CD14-positive monocyte (primary cell): ENCODE results near the gene TMEM147. TPM values are rescaled to one million over a fixed set of nuclear protein-coding genes. Genes with fewer than 3 reads are reported as not detected.

ENCODE experiments used
- DNase-seq, 3 donors: peaks; one replicate each; pipeline ENCODE4 v3.0.0-alpha.2; 2011 to 2022
- H2AFZ ChIP-seq: 2 replicates; pipeline ENCODE4 v1.6.0; 2012; ENCODE audit warnings: mild to moderate bottlenecking, low read depth, low read length, inconsistent platforms; ENCODE audit not compliant: insufficient read depth, poor library complexity, severe bottlenecking
- H3K27ac ChIP-seq, 2 donors: 1 replicate in 1 of 2; 2 replicates in 1 of 2; pipeline ENCODE4 v1.5.1; 2012 to 2013; ENCODE audit warnings: low read length in 2 of 2, control low read depth in 1 of 2, inconsistent platforms in 1 of 2, low read depth in 1 of 2, mild to moderate bottlenecking in 1 of 2
- H3K27me3 ChIP-seq, 2 donors: one replicate each; pipeline versions ENCODE4 v1.6.0 to v1.6.1; 2011 to 2013; ENCODE audit warnings: low read length in 2 of 2; ENCODE audit not compliant: control insufficient read depth in 2 of 2, insufficient read depth in 2 of 2
- H3K36me3 ChIP-seq, 2 donors: replicated peaks in 1 of 2; 1 replicate in 1 of 2; 2 replicates in 1 of 2; pipeline versions ENCODE4 v1.5.1 to v1.6.1; 2012 to 2013; ENCODE audit warnings: low read length in 2 of 2, control low read depth in 1 of 2, inconsistent platforms in 1 of 2, mild to moderate bottlenecking in 1 of 2; ENCODE audit not compliant: insufficient read depth in 2 of 2, control insufficient read depth in 1 of 2
- H3K4me1 ChIP-seq, 2 donors: 1 replicate in 1 of 2; 2 replicates in 1 of 2; pipeline versions ENCODE4 v1.5.1 to v1.6.1; 2012 to 2013; ENCODE audit warnings: low read length in 2 of 2, control low read depth in 1 of 2, inconsistent platforms in 1 of 2, mild to moderate bottlenecking in 1 of 2, moderate library complexity in 1 of 2; ENCODE audit not compliant: insufficient read depth in 2 of 2, control insufficient read depth in 1 of 2
- H3K4me2 ChIP-seq: replicated peaks from 2 replicates; pipeline ENCODE3; 2012; ENCODE audit warnings: low read length, moderate library complexity, mild to moderate bottlenecking; ENCODE audit not compliant: poor library complexity, severe bottlenecking; ENCODE audit errors: extremely low read depth
- H3K4me3 ChIP-seq, 3 experiments: fragments of 200-600 bp in 1 of 3; sonication (generic) in 1 of 3; replicated peaks in 1 of 3; 1 replicate in 2 of 3; 2 replicates in 1 of 3; pipeline ENCODE4 v1.5.1; 2011 to 2013; ENCODE audit warnings: low read length in 3 of 3, mild to moderate bottlenecking in 3 of 3, control low read depth in 2 of 3, low read depth in 2 of 3, inconsistent platforms in 1 of 3, moderate library complexity in 1 of 3
- H3K79me2 ChIP-seq: 2 replicates; pipeline ENCODE4 v1.6.0; 2012; ENCODE audit warnings: mild to moderate bottlenecking, control low read depth, inconsistent platforms, low read length, moderate library complexity; ENCODE audit not compliant: insufficient read depth
- H3K9ac ChIP-seq: 2 replicates; pipeline ENCODE4 v1.6.0; 2017; ENCODE audit warnings: low read length, mild to moderate bottlenecking; ENCODE audit not compliant: insufficient read depth, poor library complexity, severe bottlenecking
- H3K9me3 ChIP-seq, 2 donors: replicated peaks in 1 of 2; 1 replicate in 1 of 2; 2 replicates in 1 of 2; pipeline versions ENCODE4 v1.5.1 to v1.6.1; 2012 to 2013; ENCODE audit warnings: low read length in 2 of 2, control low read depth in 1 of 2; ENCODE audit not compliant: control insufficient read depth in 1 of 2, insufficient read depth in 1 of 2
- H4K20me1 ChIP-seq: 2 replicates; pipeline ENCODE4 v1.6.0; 2012; ENCODE audit warnings: mild to moderate bottlenecking, low read length, control low read depth, moderate library complexity; ENCODE audit not compliant: insufficient read depth
- H3K27ac Mint-ChIP-seq, 7 donors: one replicate each; pipeline ENCODE4 v1.8.0; 2020; ENCODE audit warnings: mild to moderate bottlenecking in 7 of 7, mixed read lengths in 7 of 7, moderate library complexity in 6 of 7, inconsistent platforms in 2 of 7
- H3K27me3 Mint-ChIP-seq, 3 donors: one replicate each; pipeline ENCODE4 v1.8.0; 2021 to 2022; ENCODE audit warnings: low read depth in 3 of 3, mild to moderate bottlenecking in 3 of 3, mixed read lengths in 3 of 3, moderate library complexity in 3 of 3, inconsistent platforms in 1 of 3
- H3K36me3 Mint-ChIP-seq, 2 donors: one replicate each; pipeline ENCODE4 v1.8.0; 2020; ENCODE audit warnings: mixed read lengths in 2 of 2, inconsistent platforms in 1 of 2, mild to moderate bottlenecking in 1 of 2
- H3K4me1 Mint-ChIP-seq: one replicate; pipeline ENCODE4 v1.8.0; 2020; ENCODE audit warnings: mild to moderate bottlenecking, mixed read lengths
- H3K4me3 Mint-ChIP-seq, 2 donors: one replicate each; pipeline ENCODE4 v1.8.0; 2020; ENCODE audit warnings: mild to moderate bottlenecking in 2 of 2, mixed read lengths in 2 of 2, moderate library complexity in 1 of 2
- H3K9me3 Mint-ChIP-seq, 7 donors: one replicate each; pipeline ENCODE4 v1.8.0; 2020 to 2022; ENCODE audit warnings: mixed read lengths in 7 of 7, mild to moderate bottlenecking in 6 of 7, moderate library complexity in 6 of 7, inconsistent platforms in 2 of 7
- CTCF ChIP-seq: fragments of 200-600 bp; IDR thresholded peaks from one replicate; pipeline ENCODE4 v1.8.0; 2022; ENCODE audit warnings: antibody characterized with exemption, mild to moderate bottlenecking
- WGBS: methylation state at CpG from one replicate; pipeline ENCODE4 v1.1.5; 2013; ENCODE audit warnings: missing lambda C conversion rate; ENCODE audit not compliant: insufficient coverage; 5-methylcytosine and 5-hydroxymethylcytosine counted together
- intact Hi-C, 2 donors: fragments of 100-400 bp; cut with micrococcal nuclease; formaldehyde crosslinking; loops; one replicate each; pipeline versions ENCODE4 v1.15.0 to v1.15.1; 2023
- polyA plus RNA-seq, 3 donors: library from polyadenylated mRNA; depleted of rRNA in 1 of 3; unstranded in 2 of 3; stranded (reverse) in 1 of 3; fragments of 300-500 nt in 2 of 3; fragments of >200 nt in 1 of 3; fragmentation: Illumina TruSeq in 2 of 3; gene quantifications; 1 replicate in 2 of 3; 2 replicates in 1 of 3; pipeline ENCODE4 v1.2.3, GENCODE V29; 2012 to 2021

Gene TMEM147
- polyA plus RNA-seq, 3 donors, result 75.5 to 165 (median 165) TPM

GRCh38 chr19:35511337-35511736, 34.1 kb upstream of the TMEM147 start:
- peaks cover 52 to 69% (median 56%) of the 10 kb centered on the region in 3 donors for H3K27me3 Mint-ChIP-seq
- H3K4me3 Mint-ChIP-seq, result no peak overlapping the region
- H3K36me3 ChIP-seq, result no peaks in the 10 kb centered on the region
- no peaks in the 10 kb centered on the region for H3K79me2 ChIP-seq
- WGBS, result 87% methylated on average over 7 of the region's 7 CpGs
- H3K27me3 ChIP-seq, result peaks cover 18 to 47% of the 10 kb centered on the region in 2 donors
- peaks cover 7% of the 10 kb centered on the region for H3K4me1 Mint-ChIP-seq
- H3K9me3 Mint-ChIP-seq, result peaks cover 0 to 2% (median 0%) of the 10 kb centered on the region in 7 donors
- no peaks in the 10 kb centered on the region for H3K9me3 ChIP-seq
- H3K4me2 ChIP-seq, result no peak overlapping the region
- peaks cover 0 to 4% of the 10 kb centered on the region in 2 donors for H3K4me1 ChIP-seq
- no peak overlapping the region for H3K4me3 ChIP-seq
- no peak for DNase-seq
- H2AFZ ChIP-seq, result no peak overlapping the region
- H3K36me3 Mint-ChIP-seq, result peaks cover 0 to 1% of the 10 kb centered on the region in 2 donors
- no peaks in the 10 kb centered on the region for H4K20me1 ChIP-seq
- no peak for TF ChIP-seq CTCF
- no peak overlapping the region for H3K27ac ChIP-seq
- H3K27ac Mint-ChIP-seq, result peak overlapping the region in 1 of 7 donors; percentile 72
- intact Hi-C loops, result loop anchor here (2.0 kb wide), 1 partner anchor 205 kb away; no protein-coding TSS in a partner anchor
- H3K9ac ChIP-seq, result no peak overlapping the region

DNA sequence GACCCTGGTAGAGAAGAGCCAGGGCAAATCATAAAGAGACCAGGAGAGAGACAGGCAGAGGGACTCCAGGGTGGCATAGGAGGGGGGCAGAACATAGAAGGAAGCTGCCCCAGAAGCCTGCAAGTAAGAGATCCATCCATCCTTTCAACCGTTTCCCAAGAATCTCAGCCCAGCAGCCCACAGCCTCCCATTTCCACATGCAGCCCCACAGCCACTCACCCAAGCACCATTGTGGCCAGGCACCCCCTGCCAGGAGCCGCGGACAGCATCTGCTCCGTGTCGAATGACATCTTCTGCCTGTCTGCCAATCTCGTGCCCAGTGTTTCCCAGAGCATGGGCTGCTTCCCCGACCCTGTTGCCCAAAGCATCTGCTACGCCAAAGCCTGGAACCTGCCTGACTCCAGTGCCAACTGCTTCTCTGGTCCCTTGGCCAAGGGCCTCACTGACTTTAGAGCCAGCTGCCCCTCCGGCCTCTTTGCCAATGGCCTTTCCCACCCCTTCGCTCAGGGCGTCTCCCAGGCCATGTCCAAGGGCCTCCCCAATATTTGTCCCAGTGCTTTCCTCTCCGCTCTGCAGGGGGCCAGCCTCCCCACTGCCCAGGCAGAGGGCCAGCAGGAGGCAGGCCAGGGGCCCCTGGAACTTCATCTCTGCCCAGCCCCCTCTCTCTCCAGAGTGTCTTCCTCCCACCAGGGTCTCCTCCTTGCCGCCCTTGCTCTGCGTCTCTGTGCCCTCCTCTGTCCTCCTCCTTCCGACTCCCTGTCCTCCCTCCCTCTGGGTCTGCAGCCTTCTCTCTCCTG, 32.4 kb upstream of the TMEM147 start:
- Histone ChIP-seq H3K27ac (no peak overlapping the region), H3K9ac (no peak overlapping the region), H3K36me3 (no peaks in the 10 kb centered on the region), H3K27me3 (peaks cover 18 to 34% of the 10 kb centered on the region in 2 donors), H3K4me1 (peaks cover 0 to 4% of the 10 kb centered on the region in 2 donors), H4K20me1 (no peaks in the 10 kb centered on the region), H3K9me3 (no peaks in the 10 kb centered on the region), H3K4me2 (no peak overlapping the region), H3K4me3 (no peak overlapping the region), H2AFZ (no peak overlapping the region), H3K79me2 (no peaks in the 10 kb centered on the region)
- Mint-ChIP-seq H3K4me1 (peaks cover 7% of the 10 kb centered on the region), H3K9me3 (peaks cover 0 to 4% (median 0%) of the 10 kb centered on the region in 7 donors), H3K27me3 (peaks cover 46 to 60% (median 47%) of the 10 kb centered on the region in 3 donors), H3K36me3 (peaks cover 0 to 1% of the 10 kb centered on the region in 2 donors), H3K27ac (peak overlapping the region in 2 of 7 donors; percentile 7 to 57), H3K4me3 (peak overlapping the region in 1 of 2 donors; percentile 7)
- TF ChIP-seq CTCF, result no peak
- DNase-seq, result no peak
- 94% methylated on average over 14 of the region's 15 CpGs for WGBS
- intact Hi-C loops, result no loop called here
